Neuronal stem cell (in vitro differentiated cells): ENCODE measurements around the gene INSM2.
A peak's percentile ranks its signal among the peaks of the same experiment; 100 is the strongest.

Experiments used
- DNase-seq: peaks from one replicate; pipeline ENCODE4 v3.0.0-alpha.2; 2013; ENCODE audit warnings: low spot score
- H2AFZ ChIP-seq: one replicate; pipeline ENCODE4 v1.6.1; 2013; ENCODE audit warnings: mild to moderate bottlenecking, low read length, inconsistent platforms
- H2AK5ac ChIP-seq: 2 replicates; pipeline ENCODE4 v1.6.1; 2013; ENCODE audit warnings: low read depth, mild to moderate bottlenecking, inconsistent platforms, low read length, moderate library complexity, mixed read lengths
- H2BK120ac ChIP-seq: 2 replicates; pipeline ENCODE4 v1.6.1; 2013; ENCODE audit warnings: low read depth, mild to moderate bottlenecking, inconsistent platforms, low read length, moderate library complexity, mixed read lengths
- H2BK12ac ChIP-seq: one replicate; pipeline ENCODE4 v1.6.1; 2013; ENCODE audit warnings: low read length, inconsistent platforms
- H2BK15ac ChIP-seq: 2 replicates; pipeline ENCODE4 v1.6.1; 2013; ENCODE audit warnings: mild to moderate bottlenecking, low read length, inconsistent platforms, mixed read lengths
- H2BK5ac ChIP-seq: one replicate; pipeline ENCODE4 v1.6.1; 2013; ENCODE audit warnings: inconsistent platforms, mild to moderate bottlenecking, low read length, moderate library complexity
- H3K14ac ChIP-seq: one replicate; pipeline ENCODE4 v1.6.1; 2013; ENCODE audit warnings: low read length, inconsistent platforms
- H3K18ac ChIP-seq: 2 replicates; pipeline ENCODE4 v1.6.1; 2013; ENCODE audit warnings: low read length, inconsistent platforms
- H3K23ac ChIP-seq: 2 replicates; pipeline ENCODE4 v1.6.1; 2013; ENCODE audit warnings: low read depth, mild to moderate bottlenecking, mixed read lengths, low read length, inconsistent platforms; ENCODE audit not compliant: poor library complexity
- H3K27ac ChIP-seq: replicated peaks from 3 replicates; pipeline ENCODE4 v1.5.1; 2013; ENCODE audit warnings: low read length, inconsistent platforms
- H3K27me3 ChIP-seq, 3 experiments: 2 replicates each; pipeline ENCODE4 v1.6.1; 2013; ENCODE audit warnings: low read length in 3 of 3, mild to moderate bottlenecking in 2 of 3, inconsistent platforms in 1 of 3, low read depth in 1 of 3, mixed read lengths in 1 of 3, moderate library complexity in 1 of 3; ENCODE audit not compliant: control insufficient read depth in 3 of 3, insufficient read depth in 3 of 3
- H3K36me3 ChIP-seq, 2 donors: replicated peaks in 1 of 2; 2 replicates each; pipeline ENCODE4 v1.6.1; 2013; ENCODE audit warnings: low read length in 2 of 2; ENCODE audit not compliant: control insufficient read depth in 2 of 2, insufficient read depth in 2 of 2
- H3K4ac ChIP-seq: 2 replicates; pipeline ENCODE4 v1.6.1; 2013; ENCODE audit warnings: inconsistent platforms, mild to moderate bottlenecking, low read length, moderate library complexity
- H3K4me1 ChIP-seq, 2 donors: 1 replicate in 1 of 2; 2 replicates in 1 of 2; pipeline ENCODE4 v1.6.1; 2013; ENCODE audit warnings: low read length in 2 of 2, low read depth in 1 of 2; ENCODE audit not compliant: control insufficient read depth in 2 of 2, insufficient read depth in 1 of 2
- H3K4me2 ChIP-seq: one replicate; pipeline ENCODE4 v1.6.1; 2013; ENCODE audit warnings: mild to moderate bottlenecking, low read length, inconsistent platforms; ENCODE audit not compliant: insufficient read depth, poor library complexity, severe bottlenecking
- H3K4me3 ChIP-seq, 2 donors: 2 replicates each; pipeline ENCODE4 v1.5.1; 2013; ENCODE audit warnings: low read length in 2 of 2, mild to moderate bottlenecking in 2 of 2, inconsistent platforms in 1 of 2, moderate library complexity in 1 of 2
- H3K79me1 ChIP-seq: one replicate; pipeline ENCODE4 v1.6.1; 2013; ENCODE audit warnings: low read depth, mild to moderate bottlenecking, inconsistent platforms, low read length, moderate library complexity
- H3K9ac ChIP-seq: one replicate; pipeline ENCODE4 v1.6.1; 2013; ENCODE audit warnings: mild to moderate bottlenecking, low read depth, low read length, inconsistent platforms; ENCODE audit not compliant: poor library complexity
- H3K9me3 ChIP-seq, 2 donors: replicated peaks in 1 of 2; 2 replicates each; pipeline versions ENCODE3 to v1.6.1; 2013; ENCODE audit warnings: low read length in 2 of 2, mild to moderate bottlenecking in 2 of 2, inconsistent platforms in 1 of 2, low read depth in 1 of 2, mixed read lengths in 1 of 2, moderate library complexity in 1 of 2; ENCODE audit not compliant: control insufficient read depth in 2 of 2, insufficient read depth in 1 of 2
- H4K8ac ChIP-seq: one replicate; pipeline ENCODE4 v1.6.1; 2013; ENCODE audit warnings: low read depth, mild to moderate bottlenecking, inconsistent platforms, low read length, moderate library complexity
- H4K91ac ChIP-seq: one replicate; pipeline ENCODE4 v1.6.1; 2013; ENCODE audit warnings: low read length, low read depth, mild to moderate bottlenecking, inconsistent platforms; ENCODE audit not compliant: poor library complexity
- WGBS, 2 donors: extraction: QIAGEN DNeasy Blood & Tissue Kit; methylation state at CpG; one replicate each; pipeline ENCODE4 v1.1.7; 2013; ENCODE audit warnings: missing lambda C conversion rate in 2 of 2, mixed read lengths in 1 of 2; ENCODE audit not compliant: insufficient read length in 2 of 2, insufficient replicate concordance in 1 of 2; ENCODE audit errors: extremely low coverage in 2 of 2; 5-methylcytosine and 5-hydroxymethylcytosine counted together

INSM2 gene

GRCh38 chr14:35509846-35510245, 24.1 kb upstream of the INSM2 start:
- Histone ChIP-seq H3K9ac (no peak overlapping the region), H3K4ac (no peak overlapping the region), H3K23ac (no peak overlapping the region), H3K14ac (no peak overlapping the region), H3K4me1 (no peaks in the 10 kb centered on the region), H3K4me2 (no peak overlapping the region), H3K27ac (no peak overlapping the region), H2BK15ac (no peak overlapping the region), H3K79me1 (no peaks in the 10 kb centered on the region), H3K18ac (no peak overlapping the region), H3K27me3 (peaks cover 0 to 15% (median 0%) of the 10 kb centered on the region in 3 experiments), H2BK5ac (no peak overlapping the region), H3K4me3 (no peak overlapping the region), H2BK12ac (no peak overlapping the region), H4K8ac (no peak overlapping the region), H3K9me3 (no peaks in the 10 kb centered on the region), H2AK5ac (no peak overlapping the region), H3K36me3 (no peaks in the 10 kb centered on the region), H4K91ac (no peak overlapping the region), H2AFZ (no peak overlapping the region), H2BK120ac (no peak overlapping the region)
- DNase-seq, result no peak
- WGBS, 2 donors, result no CpG with 5 or more reads among the region's 2 CpGs

DNA sequence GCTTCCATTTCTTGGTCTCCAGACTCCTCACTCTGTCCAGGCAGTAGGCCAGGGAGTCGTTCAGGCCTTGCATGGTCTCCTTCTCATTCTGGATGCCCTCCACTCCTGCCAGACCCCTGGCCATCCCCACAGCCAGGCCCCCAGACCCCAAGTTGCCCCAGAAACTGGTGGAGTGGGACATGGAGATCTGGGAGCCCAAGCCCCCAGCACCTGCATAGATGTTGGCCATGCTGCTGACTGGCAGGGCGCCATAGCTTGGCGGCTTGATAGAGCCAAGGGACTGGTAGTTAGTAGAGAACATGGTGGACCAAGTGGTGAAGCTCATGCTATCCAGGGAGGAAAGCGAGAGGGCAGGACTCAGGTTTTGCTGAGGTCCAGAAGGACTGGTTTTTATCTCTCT, 21.2 kb upstream of the INSM2 start:
- no peak overlapping the region for H2AFZ ChIP-seq
- WGBS, 2 donors, result no CpG with 5 or more reads among the region's 4 CpGs
- H3K4me3 ChIP-seq, result no peak overlapping the region
- peak overlapping the region; percentile 34 for H2AK5ac ChIP-seq
- no peaks in the 10 kb centered on the region for H3K36me3 ChIP-seq
- H2BK120ac ChIP-seq, result no peak overlapping the region
- H3K9ac ChIP-seq, result no peak overlapping the region
- H3K14ac ChIP-seq, result no peak overlapping the region
- H3K9me3 ChIP-seq, result no peaks in the 10 kb centered on the region
- no peak overlapping the region for H2BK5ac ChIP-seq
- H2BK12ac ChIP-seq, result no peak overlapping the region
- H3K18ac ChIP-seq, result peak overlapping the region; percentile 24
- H3K79me1 ChIP-seq, result no peaks in the 10 kb centered on the region
- H3K4me2 ChIP-seq, result no peak overlapping the region
- H4K91ac ChIP-seq, result no peak overlapping the region
- H3K27ac ChIP-seq, result no peak overlapping the region
- no peaks in the 10 kb centered on the region for H3K27me3 ChIP-seq
- H3K4me1 ChIP-seq, result no peaks in the 10 kb centered on the region
- DNase-seq, result no peak
- H3K23ac ChIP-seq, result no peak overlapping the region
- no peak overlapping the region for H4K8ac ChIP-seq
- H2BK15ac ChIP-seq, result no peak overlapping the region
- H3K4ac ChIP-seq, result no peak overlapping the region

DNA sequence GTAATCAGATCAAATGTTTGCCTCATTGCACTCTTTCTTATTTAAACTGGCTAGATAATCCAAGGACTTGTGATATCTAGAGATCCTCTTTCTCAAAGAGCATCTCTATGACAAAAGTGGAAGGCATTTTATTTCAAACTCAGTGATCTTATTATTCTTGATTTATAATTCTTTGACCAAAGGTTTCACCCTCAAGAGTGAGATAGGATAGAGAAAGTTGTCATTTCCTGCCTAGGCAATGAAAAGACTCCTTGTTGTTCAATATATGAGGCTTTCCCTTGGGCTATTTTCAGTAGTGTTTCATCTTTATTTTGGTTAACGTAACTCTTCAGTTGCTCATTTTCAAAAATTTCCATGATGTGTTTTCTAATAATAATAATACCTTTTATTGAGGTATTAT, 18.0 kb upstream of the INSM2 start:
- Histone ChIP-seq H3K18ac (no peak overlapping the region), H4K8ac (no peak overlapping the region), H2BK15ac (no peak overlapping the region), H3K4ac (no peak overlapping the region), H3K27ac (no peak overlapping the region), H2AK5ac (no peak overlapping the region), H3K9ac (no peak overlapping the region), H3K14ac (no peak overlapping the region), H2BK120ac (no peak overlapping the region), H3K23ac (no peak overlapping the region), H3K36me3 (no peaks in the 10 kb centered on the region), H3K4me2 (no peak overlapping the region), H2AFZ (no peak overlapping the region), H3K4me1 (no peaks in the 10 kb centered on the region), H3K4me3 (no peak overlapping the region), H4K91ac (no peak overlapping the region), H3K27me3 (peaks cover 0 to 6% (median 0%) of the 10 kb centered on the region in 3 experiments), H3K79me1 (no peaks in the 10 kb centered on the region), H3K9me3 (no peaks in the 10 kb centered on the region), H2BK5ac (no peak overlapping the region), H2BK12ac (no peak overlapping the region)
- WGBS, 2 donors, result no CpG with 5 or more reads among the region's 1 CpG
- DNase-seq, result no peak

DNA sequence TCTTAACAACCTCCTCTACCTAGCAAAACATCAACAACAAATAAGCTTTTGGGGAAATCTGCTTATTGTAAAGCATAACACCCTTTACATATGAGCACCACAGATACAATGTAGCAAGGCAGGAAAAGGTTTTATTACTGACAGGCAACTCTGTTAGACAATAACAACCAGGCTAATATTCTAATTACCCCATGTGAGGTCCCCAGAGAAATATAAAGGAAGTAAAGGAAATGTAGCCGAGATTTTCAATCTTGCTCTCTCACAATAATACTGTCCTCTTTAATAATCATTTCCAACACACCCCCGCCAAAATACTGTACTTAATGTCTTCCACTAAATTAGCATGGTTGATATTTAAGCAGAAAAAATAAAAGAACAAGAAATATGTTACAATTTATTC, 14.0 kb upstream of the INSM2 start:
- 100% methylated on average over 1 of the region's 2 CpGs; no CpG with 5 or more reads in 1 of the 2 donors for WGBS, 2 donors
- Histone ChIP-seq H2BK12ac (no peak overlapping the region), H3K23ac (no peak overlapping the region), H3K79me1 (no peaks in the 10 kb centered on the region), H3K9ac (no peak overlapping the region), H2AFZ (no peak overlapping the region), H3K14ac (no peak overlapping the region), H3K4me1 (no peaks in the 10 kb centered on the region), H3K18ac (no peak overlapping the region), H2BK120ac (no peak overlapping the region), H3K27me3 (peaks cover 0 to 6% (median 0%) of the 10 kb centered on the region in 3 experiments), H2BK15ac (no peak overlapping the region), H3K4ac (no peak overlapping the region), H4K8ac (no peak overlapping the region), H4K91ac (no peak overlapping the region), H3K36me3 (no peaks in the 10 kb centered on the region), H3K4me3 (no peak overlapping the region), H2AK5ac (no peak overlapping the region), H3K9me3 (no peaks in the 10 kb centered on the region), H3K4me2 (no peak overlapping the region), H2BK5ac (no peak overlapping the region), H3K27ac (no peak overlapping the region)
- DNase-seq, result no peak
